ENCODE results near the gene RHOH.

DNA sequence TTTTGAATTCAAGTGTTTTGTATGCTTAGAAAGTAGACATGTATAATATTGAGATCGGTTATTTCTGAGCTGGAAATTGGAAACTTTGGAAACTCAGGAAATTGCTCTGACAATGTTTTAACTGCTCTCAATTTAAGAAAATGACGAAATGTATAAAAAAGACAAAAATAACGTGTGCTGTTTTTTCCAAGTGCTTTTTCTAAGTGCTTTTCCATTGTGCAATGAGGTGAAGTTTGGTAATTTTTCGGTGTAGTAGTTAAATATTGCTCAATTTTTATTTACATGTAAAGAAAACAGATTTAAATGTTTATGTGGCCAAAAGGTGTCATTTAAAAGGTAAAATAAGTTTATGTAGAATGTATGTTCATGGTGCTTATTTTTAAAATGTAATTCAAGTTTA, 39.4 kb upstream of the RHOH start:
- TF ChIP-seq POLR2A (IDR thresholded peaks at IDR 0.05; ENCODE audit: low read length) (no peak), GATA1 (IDR thresholded peaks at IDR 0.05; ENCODE audit: low read depth, low read length) (no peak)
